K562 (cell line): ENCODE results near the gene GTF2A1L. TPM values are rescaled to one million over a fixed set of nuclear protein-coding genes. Genes with fewer than 3 reads are reported as not detected.

ENCODE experiments used
- ATAC-seq: fragments of 200-7000 bp; cut with Tn5 transposase; 3 replicates; pipeline ENCODE4 v1.9.1; 2020; ENCODE audit warnings: moderate library complexity
- BruUV-seq: library from RNA; stranded (reverse); fragments of 400-500 nt; replicated peaks from 2 replicates; lab custom pipeline; 2021; lab: Mats Ljungman, UMichigan
- CTCF ChIA-PET: fragments of 300-600 bp; formaldehyde crosslinking; extraction: SDS; loops from one replicate; lab custom pipeline; 2021; ENCODE audit warnings: low intra/inter-chr PET ratio; lab: Yijun Ruan, JAX
- POLR2A ChIA-PET: fragments of 300-600, 350-650 bp; sonication (Branson Sonifier 250); formaldehyde crosslinking; extraction: SDS; loops from one replicate; lab custom pipeline; 2021; ENCODE audit warnings: antibody characterized with exemption, inconsistent platforms; lab: Yijun Ruan, JAX
- DNase-seq, 4 experiments: peaks; one replicate each; pipeline versions ENCODE4 v3.0.0 to v3.0.0-alpha.2; 2011 to 2018; ENCODE audit warnings: low spot score in 3 of 4, mixed read lengths in 3 of 4; ENCODE audit errors: extremely low read depth in 1 of 4
- FAIRE-seq: peaks from 2 replicates; lab custom pipeline; 2011; peaks lifted over from hg19 to GRCh38; lab: Jason Lieb, UNC
- H2AFZ ChIP-seq: 2 replicates; pipeline ENCODE4 v1.6.0; 2011; ENCODE audit warnings: low read depth, low read length, control low read depth, inconsistent platforms
- H3K27ac ChIP-seq: fragments of 200-600 bp; 3 replicates; pipeline ENCODE4 v1.8.0; 2011; ENCODE audit warnings: low read depth, mild to moderate bottlenecking, control low read depth, inconsistent platforms, low read length, moderate library complexity, mixed read lengths; ENCODE audit errors: extremely low read depth
- H3K27me3 ChIP-seq, 2 experiments: fragments of 300-600 bp in 1 of 2; 2 replicates in 1 of 2; 3 replicates in 1 of 2; pipeline versions ENCODE4 v1.6.0 to v1.8.0; 2011; ENCODE audit warnings: inconsistent platforms in 2 of 2, low read length in 2 of 2, mild to moderate bottlenecking in 1 of 2, mixed read lengths in 1 of 2, moderate library complexity in 1 of 2; ENCODE audit not compliant: control insufficient read depth in 2 of 2, insufficient read depth in 2 of 2
- H3K36me3 ChIP-seq: fragments of 300-600 bp; 3 replicates; pipeline ENCODE4 v1.8.0; 2011; ENCODE audit warnings: mild to moderate bottlenecking, low read length, inconsistent platforms; ENCODE audit not compliant: control insufficient read depth, insufficient read depth
- H3K4me1 ChIP-seq, 2 experiments: fragments of 200-600 bp in 1 of 2; replicated peaks in 1 of 2; 2 replicates in 1 of 2; 3 replicates in 1 of 2; pipeline versions ENCODE4 v1.5.1 to v1.8.0; 2011; ENCODE audit warnings: inconsistent platforms in 2 of 2, low read length in 2 of 2, mild to moderate bottlenecking in 1 of 2, mixed read lengths in 1 of 2, moderate library complexity in 1 of 2; ENCODE audit not compliant: control insufficient read depth in 2 of 2, insufficient read depth in 2 of 2
- H3K4me2 ChIP-seq: 2 replicates; pipeline ENCODE4 v1.6.1; 2011; ENCODE audit warnings: low read length, control low read depth, inconsistent platforms, mixed read lengths; ENCODE audit not compliant: insufficient read depth
- H3K4me3 ChIP-seq: fragments of 200-600 bp; sonication (generic), shearing (Covaris generic); 2 replicates; pipeline ENCODE4 v1.5.1; 2016; ENCODE audit warnings: control low read depth, inconsistent platforms
- H3K79me2 ChIP-seq: fragments of 200-600 bp; 3 replicates; pipeline ENCODE4 v1.8.0; 2011; ENCODE audit warnings: low read length, inconsistent platforms; ENCODE audit not compliant: control insufficient read depth, insufficient read depth
- H3K9ac ChIP-seq, 2 experiments: 2 replicates each; pipeline versions ENCODE4 v1.6.0 to v1.6.1; 2011; ENCODE audit warnings: low read depth in 2 of 2, low read length in 2 of 2, control low read depth in 1 of 2, inconsistent platforms in 1 of 2, mild to moderate bottlenecking in 1 of 2, mixed read lengths in 1 of 2; ENCODE audit not compliant: insufficient read depth in 1 of 2
- H3K9me1 ChIP-seq: one replicate; pipeline ENCODE4 v1.6.0; 2011; ENCODE audit warnings: inconsistent platforms, mild to moderate bottlenecking, low read length, moderate library complexity; ENCODE audit not compliant: control insufficient read depth, insufficient read depth
- H3K9me3 ChIP-seq: replicated peaks from 2 replicates; pipeline ENCODE4 v1.5.1; 2011; ENCODE audit warnings: low read depth, low read length, inconsistent platforms; ENCODE audit not compliant: control insufficient read depth, insufficient read depth
- H4K20me1 ChIP-seq: replicated peaks from 2 replicates; pipeline ENCODE4 v1.6.1; 2011; ENCODE audit warnings: low read length, inconsistent platforms, mixed read lengths; ENCODE audit not compliant: control insufficient read depth, insufficient read depth
- CBFA2T2 ChIP-seq: fragments of 450-650 bp; conservative IDR thresholded peaks from 2 replicates; pipeline ENCODE4 v1.6.1; 2017; ENCODE audit warnings: mild to moderate bottlenecking
- CCAR2 ChIP-seq: fragments of 200-400 bp; formaldehyde crosslinking; IDR thresholded peaks from 2 replicates; pipeline ENCODE4 v1.6.1; 2017; ENCODE audit warnings: mild to moderate bottlenecking, low read depth, low read length
- EP300 ChIP-seq: IDR thresholded peaks from 2 replicates; pipeline ENCODE4 v1.6.1; 2012; ENCODE audit warnings: low read length, improper control_type of control experiment
- KDM5B ChIP-seq: fragments of 200-600 bp; sonication (generic); IDR thresholded peaks from 2 replicates; pipeline ENCODE4 v1.6.1; 2012; ENCODE audit warnings: low read depth, mild to moderate bottlenecking, moderate library complexity, low read length, control low read depth, inconsistent platforms; ENCODE audit not compliant: insufficient replicate concordance
- XRCC4 ChIP-seq: IDR thresholded peaks from one replicate; pipeline ENCODE4 v1.6.1; 2011; ENCODE audit not compliant: insufficient read depth, insufficient read length; ENCODE audit errors: extremely low read depth
- ZC3H8 ChIP-seq: fragments of 450-650 bp; IDR thresholded peaks from 2 replicates; pipeline ENCODE4 v1.6.1; 2017
- WGBS: fragments of 100-300 bp; shearing (Covaris generic); methylation state at CpG from one replicate; pipeline ENCODE4 v1.1.6; 2016; ENCODE audit warnings: low coverage, mixed read lengths; ENCODE audit not compliant: insufficient coverage; ENCODE audit errors: missing lambda C conversion rate; 5-methylcytosine and 5-hydroxymethylcytosine counted together
- in situ Hi-C: fragments of 300-500 bp; cut with MboI; formaldehyde crosslinking; loops from 4 replicates; pipeline ENCODE4 v1.15.0; 2018; ENCODE audit warnings: inconsistent platforms, mixed read lengths
- intact Hi-C: fragments of 100-400 bp; cut with micrococcal nuclease; formaldehyde crosslinking; loops from 2 replicates; pipeline ENCODE4 v1.14.2; 2022
- polyA plus RNA-seq, 8 experiments: library from polyadenylated mRNA; depleted of rRNA in 4 of 8; stranded (reverse) in 5 of 8; unstranded in 3 of 8; fragments of >200 nt; fragmentation: Nextera tagmentation in 2 of 8; fragmentation: Illumina TruSeq in 1 of 8; extraction: Ambion mirVana in 2 of 8; extraction: Trizol in 1 of 8; gene quantifications; 2 replicates each; pipeline versions ENCODE4 v1.2.1 to v1.2.3, GENCODE V29; 2011 to 2014; ENCODE audit warnings: inconsistent platforms in 1 of 8, missing spikeins in 1 of 8
- total RNA-seq, 7 experiments: library from RNA; depleted of rRNA in 6 of 7; stranded (reverse); fragments of >200 nt in 6 of 7; fragmentation: Illumina TruSeq in 2 of 7; extraction: Trizol in 2 of 7; gene quantifications; 2 replicates each; pipeline versions ENCODE4 v1.2.1 to v1.2.3, GENCODE V29; 2011 to 2021; ENCODE audit warnings: low replicate concordance in 1 of 7
- TF ChIP-seq, protein P1 (sequence below): sonication (generic); formaldehyde crosslinking; IDR thresholded peaks from 2 replicates; pipeline ENCODE4 v1.5.0; 2020; ENCODE audit warnings: missing genetic modification reagents
- TF ChIP-seq, protein P2 (sequence below): IDR thresholded peaks from 3 replicates; pipeline ENCODE4 v1.6.1; 2011; ENCODE audit warnings: borderline replicate concordance, mild to moderate bottlenecking, moderate library complexity; ENCODE audit not compliant: insufficient read length; ENCODE audit errors: extremely low read depth

GTF2A1L gene
- total and polyA plus RNA-seq, 9 of the 15 experiments (the other 6 are each of a cell fraction or from before 2014, with no cell fraction given), result 0.05 to 0.35 (median 0.12) TPM; not detected in 5

DNA sequence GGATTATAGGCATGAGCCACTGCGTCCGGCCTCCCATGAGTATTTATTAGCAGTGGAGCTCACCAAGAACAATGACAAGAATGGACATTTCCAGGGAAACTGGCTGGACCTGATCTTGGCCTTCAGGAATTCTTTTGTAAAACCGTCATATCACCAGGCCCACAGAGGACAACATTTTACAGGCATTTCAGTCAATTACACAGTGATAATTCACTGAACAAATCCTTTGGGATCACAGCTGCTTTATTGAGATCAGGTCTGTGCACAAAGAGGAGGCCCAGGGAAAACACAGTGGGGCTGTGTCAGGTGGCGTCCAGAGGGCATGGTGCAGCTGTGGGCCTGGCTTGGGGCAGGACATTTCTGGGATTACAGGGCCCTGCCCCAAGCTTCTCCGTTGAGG lies 30.1 kb upstream of the GTF2A1L start:
- ChIA-PET POLR2A (no interaction called here), CTCF (no interaction called here)
- Histone ChIP-seq H3K79me2 (no peaks in the 10 kb centered on the region), H4K20me1 (no peaks in the 10 kb centered on the region), H3K9ac (no peak overlapping the region), H3K4me1 (no peaks in the 10 kb centered on the region; a peak in 1 of 5 replicates), H3K27ac (no peak overlapping the region), H3K36me3 (no peaks in the 10 kb centered on the region), H3K9me1 (no peaks in the 10 kb centered on the region), H3K4me2 (no peak overlapping the region), H3K9me3 (no peaks in the 10 kb centered on the region), H3K4me3 (no peak overlapping the region)
- DNase-seq (no peak), ATAC-seq (no peak)
- no TSS peak for BruUV-seq
- WGBS, result 29% methylated on average over 5 of the region's 5 CpGs
- TF ChIP-seq, protein P1, sequence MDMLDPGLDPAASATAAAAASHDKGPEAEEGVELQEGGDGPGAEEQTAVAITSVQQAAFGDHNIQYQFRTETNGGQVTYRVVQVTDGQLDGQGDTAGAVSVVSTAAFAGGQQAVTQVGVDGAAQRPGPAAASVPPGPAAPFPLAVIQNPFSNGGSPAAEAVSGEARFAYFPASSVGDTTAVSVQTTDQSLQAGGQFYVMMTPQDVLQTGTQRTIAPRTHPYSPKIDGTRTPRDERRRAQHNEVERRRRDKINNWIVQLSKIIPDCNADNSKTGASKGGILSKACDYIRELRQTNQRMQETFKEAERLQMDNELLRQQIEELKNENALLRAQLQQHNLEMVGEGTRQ (CRISPR knock-in tag), result no peak
- TF ChIP-seq XRCC4 (no peak), CCAR2 (no peak), KDM5B (no peak), CBFA2T2 (no peak), EP300 (no peak), ZC3H8 (no peak)
- TF ChIP-seq, protein P2, sequence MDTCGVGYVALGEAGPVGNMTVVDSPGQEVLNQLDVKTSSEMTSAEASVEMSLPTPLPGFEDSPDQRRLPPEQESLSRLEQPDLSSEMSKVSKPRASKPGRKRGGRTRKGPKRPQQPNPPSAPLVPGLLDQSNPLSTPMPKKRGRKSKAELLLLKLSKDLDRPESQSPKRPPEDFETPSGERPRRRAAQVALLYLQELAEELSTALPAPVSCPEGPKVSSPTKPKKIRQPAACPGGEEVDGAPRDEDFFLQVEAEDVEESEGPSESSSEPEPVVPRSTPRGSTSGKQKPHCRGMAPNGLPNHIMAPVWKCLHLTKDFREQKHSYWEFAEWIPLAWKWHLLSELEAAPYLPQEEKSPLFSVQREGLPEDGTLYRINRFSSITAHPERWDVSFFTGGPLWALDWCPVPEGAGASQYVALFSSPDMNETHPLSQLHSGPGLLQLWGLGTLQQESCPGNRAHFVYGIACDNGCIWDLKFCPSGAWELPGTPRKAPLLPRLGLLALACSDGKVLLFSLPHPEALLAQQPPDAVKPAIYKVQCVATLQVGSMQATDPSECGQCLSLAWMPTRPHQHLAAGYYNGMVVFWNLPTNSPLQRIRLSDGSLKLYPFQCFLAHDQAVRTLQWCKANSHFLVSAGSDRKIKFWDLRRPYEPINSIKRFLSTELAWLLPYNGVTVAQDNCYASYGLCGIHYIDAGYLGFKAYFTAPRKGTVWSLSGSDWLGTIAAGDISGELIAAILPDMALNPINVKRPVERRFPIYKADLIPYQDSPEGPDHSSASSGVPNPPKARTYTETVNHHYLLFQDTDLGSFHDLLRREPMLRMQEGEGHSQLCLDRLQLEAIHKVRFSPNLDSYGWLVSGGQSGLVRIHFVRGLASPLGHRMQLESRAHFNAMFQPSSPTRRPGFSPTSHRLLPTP, result no peak
- TF ChIP-seq, all 486 proteins: peak for 0
- in situ Hi-C loops (no loop called here), intact Hi-C loops (loop anchor here (5.0 kb wide), 1 partner anchor 140 kb away; no protein-coding TSS in a partner anchor)
- H3K27me3 ChIP-seq, result peaks cover 0 to 7% of the 10 kb centered on the region in 2 experiments; a peak in 1 of 5 replicates
- no peak overlapping the region for H2AFZ ChIP-seq
- FAIRE-seq, result no peak
